AG04450 (cell line): ENCODE measurements around the gene MRAP2. TPM values are rescaled to one million over a fixed set of nuclear protein-coding genes. Genes with fewer than 3 reads are reported as not detected.

Experiments
- CTCF ChIA-PET: fragments of 300-600, 350-600 bp; formaldehyde crosslinking; extraction: SDS; loops from one replicate; lab custom pipeline; 2022; ENCODE audit warnings: antibody characterized with exemption, inconsistent platforms; lab: Charles Lee
- POLR2A ChIA-PET: fragments of 350-600 bp; formaldehyde crosslinking; extraction: SDS; loops from one replicate; lab custom pipeline; 2021; ENCODE audit warnings: antibody characterized with exemption, inconsistent platforms; lab: Yijun Ruan, JAX
- DNase-seq: peaks from one replicate; pipeline ENCODE4 v3.0.0-alpha.2; 2011; ENCODE audit warnings: low read depth, low spot score
- H3K27ac ChIP-seq: one replicate; pipeline ENCODE4 v1.5.1; 2012; ENCODE audit warnings: low read depth, low read length, control low read depth
- H3K27me3 ChIP-seq: one replicate; pipeline ENCODE4 v1.6.0; 2012; ENCODE audit warnings: low read length; ENCODE audit not compliant: control insufficient read depth, insufficient read depth
- H3K4me3 ChIP-seq: 2 replicates; pipeline ENCODE4 v1.5.1; 2011; ENCODE audit warnings: mild to moderate bottlenecking, low read depth, low read length, control low read depth
- H3K9me3 ChIP-seq: 2 replicates; pipeline ENCODE4 v1.5.1; 2012; ENCODE audit warnings: low read length; ENCODE audit not compliant: control insufficient read depth, insufficient read depth
- polyA plus RNA-seq: library from polyadenylated mRNA; depleted of rRNA; stranded (reverse); fragments of >200 nt; gene quantifications from 2 replicates; pipeline ENCODE4 v1.2.3, GENCODE V29; 2011
- TF ChIP-seq, protein P1 (sequence below): IDR thresholded peaks from 2 replicates; pipeline ENCODE4 v1.5.1; 2011; ENCODE audit warnings: low read depth, low read length, control low read depth, inconsistent platforms

The MRAP2 gene
- polyA plus RNA-seq, 1 experiment = not detected

DNA sequence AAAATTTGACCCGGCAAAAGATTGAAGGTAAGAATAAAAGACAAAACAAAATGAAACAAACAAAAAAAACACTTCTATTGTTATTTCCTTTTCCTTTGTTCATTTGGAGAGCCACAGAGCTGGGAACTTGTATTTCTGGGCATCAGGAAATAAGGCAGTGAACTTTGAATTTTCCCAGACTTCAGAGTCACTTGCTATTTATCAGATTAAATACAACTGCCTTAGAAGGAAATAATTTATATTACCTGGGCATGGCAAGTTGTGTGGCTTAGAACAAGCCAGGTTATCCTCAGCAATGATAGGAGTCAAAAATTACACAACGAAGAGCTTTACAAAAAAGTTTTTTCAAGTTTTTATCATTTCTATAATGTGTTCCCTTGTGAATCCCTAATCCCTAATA, 20.2 kb upstream of the MRAP2 start:
- DNase-seq = no peak
- Histone ChIP-seq H3K4me3 (no peak overlapping the region), H3K9me3 (no peaks in the 10 kb centered on the region), H3K27ac (no peak overlapping the region), H3K27me3 (no peaks in the 10 kb centered on the region)
- TF ChIP-seq, protein P1, sequence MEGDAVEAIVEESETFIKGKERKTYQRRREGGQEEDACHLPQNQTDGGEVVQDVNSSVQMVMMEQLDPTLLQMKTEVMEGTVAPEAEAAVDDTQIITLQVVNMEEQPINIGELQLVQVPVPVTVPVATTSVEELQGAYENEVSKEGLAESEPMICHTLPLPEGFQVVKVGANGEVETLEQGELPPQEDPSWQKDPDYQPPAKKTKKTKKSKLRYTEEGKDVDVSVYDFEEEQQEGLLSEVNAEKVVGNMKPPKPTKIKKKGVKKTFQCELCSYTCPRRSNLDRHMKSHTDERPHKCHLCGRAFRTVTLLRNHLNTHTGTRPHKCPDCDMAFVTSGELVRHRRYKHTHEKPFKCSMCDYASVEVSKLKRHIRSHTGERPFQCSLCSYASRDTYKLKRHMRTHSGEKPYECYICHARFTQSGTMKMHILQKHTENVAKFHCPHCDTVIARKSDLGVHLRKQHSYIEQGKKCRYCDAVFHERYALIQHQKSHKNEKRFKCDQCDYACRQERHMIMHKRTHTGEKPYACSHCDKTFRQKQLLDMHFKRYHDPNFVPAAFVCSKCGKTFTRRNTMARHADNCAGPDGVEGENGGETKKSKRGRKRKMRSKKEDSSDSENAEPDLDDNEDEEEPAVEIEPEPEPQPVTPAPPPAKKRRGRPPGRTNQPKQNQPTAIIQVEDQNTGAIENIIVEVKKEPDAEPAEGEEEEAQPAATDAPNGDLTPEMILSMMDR = no peak
- POLR2A ChIA-PET = no interaction called here
- CTCF ChIA-PET = interaction anchor here (1.6 kb wide), 1 partner anchor 207 kb away, joined by 3 read pairs; no protein-coding TSS in a partner anchor

DNA sequence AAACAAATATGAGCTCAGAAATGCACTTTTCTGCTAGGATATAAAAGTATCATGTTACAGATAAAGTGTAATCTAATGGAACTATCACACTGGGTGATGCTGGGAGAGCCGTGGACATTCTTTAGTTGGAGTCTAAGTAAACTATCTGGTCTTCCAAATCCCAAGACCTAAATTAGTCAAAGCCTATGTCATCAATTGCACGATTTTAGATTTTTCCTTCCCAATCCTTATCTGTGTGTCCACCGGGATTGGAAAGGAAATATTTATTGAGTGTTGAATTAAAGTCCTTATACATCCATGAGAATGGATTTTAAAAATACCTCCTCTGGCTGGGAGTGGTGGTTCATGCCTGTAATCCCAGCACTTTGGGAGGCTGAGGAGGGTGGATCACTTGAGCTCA, 19.6 kb upstream of the MRAP2 start:
- no peak overlapping the region for H3K4me3 ChIP-seq
- no peaks in the 10 kb centered on the region for H3K9me3 ChIP-seq
- POLR2A ChIA-PET = no interaction called here
- TF ChIP-seq, protein P1 = no peak
- CTCF ChIA-PET = interaction anchor here (1.6 kb wide), 1 partner anchor 207 kb away, joined by 3 read pairs; no protein-coding TSS in a partner anchor
- DNase-seq = no peak
- peaks cover 2% of the 10 kb centered on the region for H3K27me3 ChIP-seq
- H3K27ac ChIP-seq = no peak overlapping the region

DNA sequence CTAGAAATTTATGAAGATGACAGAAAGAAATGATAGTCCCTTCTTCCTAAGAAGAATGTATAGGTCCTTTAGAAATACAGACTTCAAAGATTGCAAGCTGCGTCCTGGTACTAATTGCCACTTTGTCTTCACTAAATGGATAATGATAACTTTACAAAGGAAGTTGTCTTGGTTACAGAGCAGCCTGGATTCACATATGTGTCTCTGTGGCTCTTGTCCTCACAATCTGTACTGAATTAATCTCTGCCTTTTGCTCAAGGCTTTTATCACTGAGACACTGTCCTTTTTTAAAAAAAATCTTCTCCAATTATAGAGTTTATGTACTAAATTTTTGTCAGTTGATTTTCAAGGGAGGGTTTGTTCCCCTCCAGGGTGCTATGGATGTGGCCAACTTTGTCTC, 17.5 kb upstream of the MRAP2 start:
- ChIA-PET CTCF (no interaction called here), POLR2A (no interaction called here)
- Histone ChIP-seq H3K27me3 (peaks cover 2% of the 10 kb centered on the region), H3K27ac (no peak overlapping the region), H3K4me3 (no peak overlapping the region), H3K9me3 (no peaks in the 10 kb centered on the region)
- TF ChIP-seq, protein P1 = no peak
- DNase-seq = no peak

DNA sequence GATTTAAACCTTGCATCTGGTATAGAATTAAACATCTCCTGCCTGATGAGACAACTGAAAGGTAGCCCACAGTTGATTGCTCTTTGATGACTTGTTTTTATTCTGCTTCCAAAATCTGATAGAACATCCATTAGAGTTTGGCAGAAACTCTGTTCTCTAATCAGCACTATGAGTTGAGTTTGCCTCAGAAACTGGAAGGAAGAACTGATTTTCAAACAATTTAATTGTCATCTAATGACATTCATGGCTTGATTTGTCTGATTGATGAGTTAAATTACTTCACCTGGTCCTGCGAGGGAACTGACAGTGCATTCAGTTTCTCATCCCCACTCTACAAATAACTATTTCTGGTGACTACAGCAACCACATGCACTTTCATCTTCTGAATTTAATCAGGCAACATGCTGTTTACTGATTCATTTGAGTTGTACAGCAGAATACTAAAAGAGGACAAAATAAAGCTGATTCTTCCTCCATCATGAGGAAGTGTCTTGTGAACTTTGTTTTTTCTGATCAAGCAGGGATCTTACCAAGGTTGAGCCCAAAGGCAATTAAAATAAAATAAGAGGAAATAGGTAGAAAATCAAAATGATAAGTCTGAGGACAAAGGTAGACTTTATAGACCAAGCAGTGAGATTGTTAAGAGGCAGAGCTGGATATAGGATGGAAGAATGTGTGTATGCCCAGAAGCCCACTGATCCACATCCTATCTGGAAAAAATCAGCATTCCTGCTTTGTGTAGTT, 15.7 kb upstream of the MRAP2 start:
- ChIA-PET POLR2A (no interaction called here), CTCF (no interaction called here)
- Histone ChIP-seq H3K27me3 (peaks cover 2% of the 10 kb centered on the region), H3K4me3 (no peak overlapping the region), H3K27ac (no peak overlapping the region), H3K9me3 (no peaks in the 10 kb centered on the region)
- TF ChIP-seq, protein P1 = no peak
- DNase-seq = no peak

DNA sequence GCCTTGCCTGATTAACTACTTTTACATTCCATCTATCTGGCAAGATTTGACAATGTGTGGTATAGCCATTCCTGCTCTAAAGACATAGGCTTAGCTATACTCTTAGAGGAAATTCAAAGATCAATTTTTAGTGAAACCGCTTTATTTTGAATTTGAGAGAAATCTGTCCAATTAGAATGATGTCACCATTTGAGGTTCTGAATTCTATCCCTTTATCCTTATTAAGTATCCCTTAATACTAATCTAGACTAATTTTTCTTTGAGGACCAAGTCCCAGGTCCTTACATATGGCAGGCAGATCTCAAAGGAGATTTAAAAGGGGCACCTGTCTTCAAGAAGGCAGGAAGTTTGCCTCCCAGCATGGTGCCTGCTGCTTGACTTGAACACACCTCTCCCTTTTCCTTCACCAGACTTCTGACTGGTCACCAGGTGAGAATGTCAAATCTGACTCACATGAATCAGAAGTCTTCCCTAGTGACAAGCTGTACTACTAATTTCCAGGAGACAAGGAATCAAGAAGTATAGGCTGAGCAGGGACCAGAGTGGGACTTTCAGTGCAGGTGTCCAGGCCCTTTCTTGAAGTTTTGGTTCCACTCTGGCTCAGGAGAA, 15.0 kb upstream of the MRAP2 start:
- no peak for DNase-seq
- TF ChIP-seq, protein P1 = no peak
- no peak overlapping the region for H3K27ac ChIP-seq
- peaks cover 2% of the 10 kb centered on the region for H3K27me3 ChIP-seq
- ChIA-PET POLR2A (no interaction called here), CTCF (no interaction called here)
- no peaks in the 10 kb centered on the region for H3K9me3 ChIP-seq
- H3K4me3 ChIP-seq = no peak overlapping the region
